PC-9 (cell line): ENCODE measurements around the gene C1orf185. TPM values are rescaled to one million over a fixed set of nuclear protein-coding genes. Genes with fewer than 3 reads are reported as not detected.
A peak's percentile ranks its signal among the peaks of the same experiment; 100 is the strongest.

Experiments
- BruUV-seq: library from RNA; stranded (reverse); fragments of 400-500 nt; replicated peaks from 2 replicates; lab custom pipeline; 2021; lab: Mats Ljungman, UMichigan
- CTCF ChIA-PET: fragments of 300-600 bp; sonication (Branson Sonifier 250); formaldehyde crosslinking; loops from one replicate; lab custom pipeline; 2022; ENCODE audit warnings: antibody characterized with exemption; lab: Charles Lee
- POLR2A ChIA-PET: fragments of 300-600 bp; sonication (Branson Sonifier 250); formaldehyde crosslinking; loops from one replicate; lab custom pipeline; 2022; ENCODE audit warnings: antibody characterized with exemption; ENCODE audit not compliant: unreplicated experiment; lab: Charles Lee
- DNase-seq, 2 experiments: peaks; one replicate each; pipeline versions ENCODE4 v3.0.0 to v3.0.0-alpha.2; 2015 to 2022; ENCODE audit warnings: mixed read lengths in 1 of 2
- H2AFZ ChIP-seq: fragments of 200-600 bp; sonication (generic); 2 replicates; pipeline ENCODE4 v1.8.1; 2017; ENCODE audit warnings: antibody characterized with exemption
- H3F3A ChIP-seq: fragments of 200-600 bp; sonication (generic); 2 replicates; pipeline ENCODE4 v1.8.1; 2017; ENCODE audit warnings: antibody characterized with exemption, mild to moderate bottlenecking, low read depth; ENCODE audit not compliant: insufficient read depth
- H3K27ac ChIP-seq: fragments of 200-600 bp; sonication (generic); 2 replicates; pipeline ENCODE4 v1.6.1; 2016; ENCODE audit warnings: mixed run types
- H3K27me3 ChIP-seq: fragments of 200-600 bp; sonication (generic); 2 replicates; pipeline ENCODE4 v1.6.1; 2016; ENCODE audit warnings: low read depth, mixed run types; ENCODE audit not compliant: insufficient read depth
- H3K36me3 ChIP-seq: fragments of 200-600 bp; sonication (generic); 2 replicates; pipeline ENCODE4 v1.6.1; 2016; ENCODE audit warnings: low read depth, mixed run types
- H3K4me1 ChIP-seq: fragments of 200-600 bp; sonication (generic); replicated peaks from 2 replicates; pipeline ENCODE4 v1.6.1; 2016; ENCODE audit warnings: mixed run types; ENCODE audit not compliant: insufficient read depth
- H3K4me2 ChIP-seq: fragments of 200-600 bp; sonication (generic); 2 replicates; pipeline ENCODE4 v1.6.1; 2017; ENCODE audit warnings: mixed run types
- H3K4me3 ChIP-seq: fragments of 200-600 bp; sonication (generic); 2 replicates; pipeline ENCODE4 v1.6.1; 2016; ENCODE audit warnings: mixed run types
- H3K79me2 ChIP-seq: fragments of 200-600 bp; sonication (generic); 2 replicates; pipeline ENCODE4 v1.6.1; 2017; ENCODE audit warnings: low read depth, mixed run types
- H3K9me2 ChIP-seq: fragments of 200-600 bp; sonication (generic); 2 replicates; pipeline ENCODE4 v1.8.1; 2017; ENCODE audit warnings: mild to moderate bottlenecking; ENCODE audit not compliant: insufficient read depth
- H3K9me3 ChIP-seq: fragments of 200-600 bp; sonication (generic); 2 replicates; pipeline ENCODE4 v1.8.1; 2016; ENCODE audit warnings: low read depth; ENCODE audit not compliant: insufficient read depth
- H4K20me1 ChIP-seq: fragments of 200-600 bp; sonication (generic); 2 replicates; pipeline ENCODE4 v1.8.1; 2017; ENCODE audit not compliant: insufficient read depth
- CTCF ChIP-seq: fragments of 200-600 bp; sonication (generic); conservative IDR thresholded peaks from 2 replicates; pipeline ENCODE4 v1.6.1; 2017; ENCODE audit warnings: mixed run types, antibody characterized with exemption, mild to moderate bottlenecking, moderate library complexity
- EZH2 ChIP-seq: fragments of 200-600 bp; sonication (generic); IDR thresholded peaks from 2 replicates; pipeline ENCODE4 v1.8.0; 2017; ENCODE audit warnings: antibody characterized with exemption, low read depth
- intact Hi-C: fragments of 100-400 bp; cut with micrococcal nuclease; formaldehyde crosslinking; loops from one replicate; pipeline ENCODE4 v1.10.0; 2022; ENCODE audit not compliant: unreplicated experiment
- total RNA-seq: library from RNA; stranded (reverse); gene quantifications from 2 replicates; pipeline ENCODE4 v1.2.3, GENCODE V29; 2021

The C1orf185 gene
- total RNA-seq, 1 experiment from 2014 or later = not detected

DNA sequence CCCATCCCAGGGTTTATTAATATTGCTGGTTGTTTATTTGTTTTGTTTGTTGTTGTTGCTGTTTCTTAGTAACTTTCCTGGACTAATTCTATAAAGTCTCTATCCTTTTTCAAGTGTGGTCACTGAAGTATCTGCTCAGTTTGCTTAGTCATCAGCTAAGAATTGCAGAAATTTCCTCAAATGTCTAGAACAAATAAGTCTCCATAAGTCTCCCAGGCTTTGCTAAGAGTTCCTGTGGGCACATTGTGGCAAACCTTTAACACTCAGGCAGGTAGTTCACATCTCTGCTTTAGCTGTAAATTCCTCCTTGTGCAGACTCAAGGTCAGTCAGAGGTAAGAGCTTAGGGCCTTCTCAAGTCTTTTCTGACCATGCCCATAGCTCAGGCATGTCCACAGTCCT, 38.9 kb upstream of the C1orf185 start:
- POLR2A ChIA-PET = interaction anchor here (0.6 kb wide), 2 partner anchors 26 to 96 kb away, joined by 3 read pairs; no protein-coding TSS in a partner anchor
- peak overlapping the region; percentile 92 for H3K27ac ChIP-seq
- TF ChIP-seq CTCF (no peak), EZH2 (no peak)
- H3K9me3 ChIP-seq = peaks cover 15% of the 10 kb centered on the region; the same call in 1 of the 2 replicates
- CTCF ChIA-PET = interaction anchor here (0.5 kb wide), 1 partner anchor 861 kb away, joined by 3 read pairs; no protein-coding TSS in a partner anchor
- no peak overlapping the region for H2AFZ ChIP-seq
- H3F3A ChIP-seq = peaks cover 19% of the 10 kb centered on the region
- H3K36me3 ChIP-seq = no peaks in the 10 kb centered on the region
- no peaks in the 10 kb centered on the region for H3K79me2 ChIP-seq
- BruUV-seq = no TSS peak
- H3K4me1 ChIP-seq = peaks cover 26% of the 10 kb centered on the region
- H3K4me2 ChIP-seq = peak overlapping the region; percentile 60
- DNase-seq = peak; percentile 62 to 99
- no peaks in the 10 kb centered on the region for H3K9me2 ChIP-seq
- H4K20me1 ChIP-seq = no peaks in the 10 kb centered on the region
- H3K27me3 ChIP-seq = no peaks in the 10 kb centered on the region
- intact Hi-C loops = no loop called here
- H3K4me3 ChIP-seq = no peak overlapping the region; the same call in 1 of the 2 replicates

- POLR2A ChIA-PET = no interaction called here
- no peaks in the 10 kb centered on the region for H3K79me2 ChIP-seq
- TF ChIP-seq CTCF = no peak
- TF ChIP-seq EZH2 = no peak
- H3K27ac ChIP-seq = peak overlapping the region; percentile 94
- H3K9me2 ChIP-seq = no peaks in the 10 kb centered on the region
- H4K20me1 ChIP-seq = no peaks in the 10 kb centered on the region
- no peak overlapping the region for H2AFZ ChIP-seq
- no peaks in the 10 kb centered on the region for H3K27me3 ChIP-seq
- H3K36me3 ChIP-seq = no peaks in the 10 kb centered on the region
- H3K4me2 ChIP-seq = peak overlapping the region; percentile 54
- no peak overlapping the region for H3K4me3 ChIP-seq
- intact Hi-C loops = loop anchor here (5.0 kb wide), 1 partner anchor 98 kb away; the partner anchor contains the start of gene CDKN2C
- CTCF ChIA-PET = no interaction called here
- peaks cover 24% of the 10 kb centered on the region for H3F3A ChIP-seq
- no TSS peak for BruUV-seq
- H3K4me1 ChIP-seq = peaks cover 28% of the 10 kb centered on the region
- peak; percentile 31 to 86 for DNase-seq
- no peaks in the 10 kb centered on the region for H3K9me3 ChIP-seq
Observed at GRCh38 chr1:51070011-51070410, 32.0 kb upstream of the C1orf185 start.

DNA sequence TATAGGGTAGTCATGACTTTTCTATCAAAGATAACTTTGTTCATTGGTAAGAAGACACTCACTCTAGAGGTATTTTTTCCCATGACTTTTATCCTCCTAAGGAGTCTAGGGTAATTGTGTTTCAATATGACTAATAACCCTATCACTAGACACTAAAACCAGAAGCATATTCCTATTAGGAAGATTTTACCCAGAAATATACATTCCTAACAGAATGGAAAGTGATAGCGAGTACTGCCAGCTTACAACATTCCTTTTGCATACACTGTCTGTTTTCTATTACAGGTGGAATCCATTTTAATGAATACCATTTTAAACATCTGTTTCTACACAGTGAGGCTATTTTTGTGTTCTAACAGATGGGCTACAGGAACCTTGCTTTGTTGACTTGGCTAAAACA, 31.4 kb upstream of the C1orf185 start:
- DNase-seq = peak in 1 of 2 experiments; percentile 90
- BruUV-seq = no TSS peak

More for the DNA sequence above, 31.4 kb upstream of the C1orf185 start:
- no peaks in the 10 kb centered on the region for H3K9me2 ChIP-seq
- ChIA-PET POLR2A (interaction anchor here (0.6 kb wide), 1 partner anchor 500 kb away, joined by 17 read pairs; no protein-coding TSS in a partner anchor), CTCF (no interaction called here)
- intact Hi-C loops = loop anchor here (5.0 kb wide), 1 partner anchor 98 kb away; the partner anchor contains the start of gene CDKN2C
- peaks cover 28% of the 10 kb centered on the region for H3K4me1 ChIP-seq
- peak overlapping the region; percentile 54 for H3K4me2 ChIP-seq
- H3K36me3 ChIP-seq = no peaks in the 10 kb centered on the region
- H4K20me1 ChIP-seq = no peaks in the 10 kb centered on the region
- H2AFZ ChIP-seq = no peak overlapping the region
- TF ChIP-seq CTCF (no peak), EZH2 (no peak)
- H3K27me3 ChIP-seq = no peaks in the 10 kb centered on the region
- peak overlapping the region; percentile 9; the same call in 1 of the 2 replicates for H3K4me3 ChIP-seq
- H3K79me2 ChIP-seq = no peaks in the 10 kb centered on the region
- peak overlapping the region; percentile 94 for H3K27ac ChIP-seq
- H3F3A ChIP-seq = peaks cover 24% of the 10 kb centered on the region
- H3K9me3 ChIP-seq = no peaks in the 10 kb centered on the region
